ENCODE data around the gene MVK. TPM values are rescaled to one million over a fixed set of nuclear protein-coding genes. Genes with fewer than 3 reads are reported as not detected.

Gene MVK
- total RNA-seq, 1 experiment from 2014 or later: 18.1 TPM

DNA sequence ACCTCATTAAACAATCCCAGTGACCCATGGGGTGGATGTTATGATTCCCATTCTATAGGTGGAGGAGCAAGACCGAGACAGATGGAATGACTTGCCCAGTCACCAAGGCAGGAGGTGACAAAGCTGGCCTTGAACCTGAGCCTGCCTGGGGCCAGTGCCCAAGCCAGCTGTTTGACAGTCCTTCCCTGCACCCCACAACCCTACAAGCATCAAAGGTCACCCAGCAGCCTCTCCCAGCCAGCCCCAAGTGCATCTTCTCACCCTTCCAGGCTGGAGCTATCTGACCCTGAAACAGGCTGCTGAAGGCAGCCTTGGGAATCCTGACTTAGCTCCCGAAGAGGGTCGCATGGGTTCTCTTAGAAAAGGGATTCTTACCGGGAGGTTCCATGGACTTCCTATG lies 20.6 kb upstream of the MVK start:
- Histone ChIP-seq H3K4me1 (replicated peaks) (no peaks in the 10 kb centered on the region), H3K27me3 (replicated peaks) (peaks cover 29% of the 10 kb centered on the region), H3K4me3 (no peak overlapping the region), H3K9me3 (replicated peaks) (no peaks in the 10 kb centered on the region), H3K27ac (no peak overlapping the region), H3K36me3 (no peaks in the 10 kb centered on the region)
- DNase-seq (ENCODE audit: low read depth in 1 of 2, low spot score in 2 of 2): no peak

DNA sequence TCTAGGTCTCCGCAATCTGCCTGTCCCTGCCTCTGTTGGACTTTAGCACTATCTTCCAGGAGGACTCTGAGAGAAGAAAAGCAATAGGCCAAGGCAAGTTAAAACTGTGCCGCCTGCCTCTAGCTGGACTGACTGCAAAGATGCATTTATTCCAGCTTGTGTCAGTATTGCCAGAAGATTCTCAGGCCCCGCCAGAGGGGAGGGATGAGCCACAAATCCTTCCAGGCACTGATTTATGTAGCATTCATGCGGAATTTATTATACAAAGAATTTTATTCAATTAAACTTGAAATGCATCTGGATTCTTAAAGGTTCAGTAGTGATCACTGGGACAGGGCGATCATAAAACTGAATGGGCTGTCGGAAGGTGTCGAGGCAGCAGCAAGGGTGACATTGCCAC lies 20.1 kb upstream of the MVK start:
- no peak for DNase-seq (ENCODE audit: low read depth in 1 of 2, low spot score in 2 of 2)

DNA sequence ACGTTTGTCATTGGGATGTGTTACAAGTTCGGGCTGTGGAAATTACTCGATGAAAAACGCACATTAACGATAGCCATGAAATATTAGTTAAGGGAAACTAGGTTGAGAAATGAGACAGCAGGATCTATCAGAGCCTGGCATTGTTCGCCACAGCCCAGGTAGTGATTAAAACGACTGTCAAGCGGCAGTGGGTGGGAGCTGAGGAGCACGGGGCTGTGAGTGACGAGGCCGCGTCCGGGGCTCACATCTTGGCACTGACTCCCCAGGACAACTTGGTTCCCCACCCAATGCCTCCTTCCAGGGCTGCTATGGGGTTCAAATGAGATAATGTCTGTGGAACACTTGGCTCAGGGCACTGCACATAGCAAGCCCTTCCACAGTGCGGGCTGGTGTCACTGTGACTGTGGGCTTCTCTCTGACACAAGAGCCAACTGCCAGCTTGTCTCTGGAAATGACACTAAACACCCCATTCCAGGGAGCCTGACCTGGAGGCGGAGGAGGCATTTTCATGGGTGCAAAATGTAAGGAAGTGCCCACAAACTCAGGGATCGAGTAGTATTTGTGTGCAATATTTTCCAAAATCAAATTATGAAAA lies 19.6 kb upstream of the MVK start:
- Histone ChIP-seq H3K4me3 (no peak overlapping the region), H3K27ac (no peak overlapping the region)
- DNase-seq (ENCODE audit: low read depth in 1 of 2, low spot score in 2 of 2): no peak

More for the DNA sequence above, 20.1 kb upstream of the MVK start:
- Histone ChIP-seq H3K4me1 (replicated peaks) (no peaks in the 10 kb centered on the region), H3K27me3 (replicated peaks) (peaks cover 27% of the 10 kb centered on the region), H3K36me3 (no peaks in the 10 kb centered on the region), H3K4me3 (no peak overlapping the region), H3K9me3 (replicated peaks) (no peaks in the 10 kb centered on the region), H3K27ac (no peak overlapping the region)

DNA sequence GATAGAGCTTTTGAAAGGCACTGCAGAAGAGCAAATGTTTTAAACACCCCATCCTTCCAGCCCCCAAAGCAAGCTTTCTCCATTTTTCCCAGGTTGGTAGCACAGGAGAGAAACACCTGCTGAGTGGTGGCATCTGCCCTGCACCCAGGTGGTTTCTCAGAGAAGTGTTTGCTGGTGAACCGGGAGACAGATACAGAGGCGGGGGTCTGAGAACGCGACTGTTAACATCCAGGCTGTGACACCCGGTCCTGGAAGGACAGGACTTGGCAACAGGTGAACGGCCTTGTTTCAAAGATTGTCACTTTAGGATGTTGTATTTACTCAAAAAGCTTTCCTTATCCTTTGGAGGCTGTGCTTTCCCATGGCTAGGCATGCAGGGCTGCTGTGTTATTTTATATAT lies 18.8 kb upstream of the MVK start:
- no peaks in the 10 kb centered on the region for H3K36me3 ChIP-seq
- no peak overlapping the region for H3K27ac ChIP-seq
- peaks cover 20% of the 10 kb centered on the region for H3K27me3 ChIP-seq (replicated peaks)
- DNase-seq (ENCODE audit: low read depth in 1 of 2, low spot score in 2 of 2): no peak
- H3K4me3 ChIP-seq: no peak overlapping the region
- H3K9me3 ChIP-seq (replicated peaks): no peaks in the 10 kb centered on the region
- no peaks in the 10 kb centered on the region for H3K4me1 ChIP-seq (replicated peaks)

More for the DNA sequence above, 19.6 kb upstream of the MVK start:
- H3K4me1 ChIP-seq (replicated peaks): no peaks in the 10 kb centered on the region
- peaks cover 23% of the 10 kb centered on the region for H3K27me3 ChIP-seq (replicated peaks)
- no peaks in the 10 kb centered on the region for H3K36me3 ChIP-seq
- no peaks in the 10 kb centered on the region for H3K9me3 ChIP-seq (replicated peaks)

DNA sequence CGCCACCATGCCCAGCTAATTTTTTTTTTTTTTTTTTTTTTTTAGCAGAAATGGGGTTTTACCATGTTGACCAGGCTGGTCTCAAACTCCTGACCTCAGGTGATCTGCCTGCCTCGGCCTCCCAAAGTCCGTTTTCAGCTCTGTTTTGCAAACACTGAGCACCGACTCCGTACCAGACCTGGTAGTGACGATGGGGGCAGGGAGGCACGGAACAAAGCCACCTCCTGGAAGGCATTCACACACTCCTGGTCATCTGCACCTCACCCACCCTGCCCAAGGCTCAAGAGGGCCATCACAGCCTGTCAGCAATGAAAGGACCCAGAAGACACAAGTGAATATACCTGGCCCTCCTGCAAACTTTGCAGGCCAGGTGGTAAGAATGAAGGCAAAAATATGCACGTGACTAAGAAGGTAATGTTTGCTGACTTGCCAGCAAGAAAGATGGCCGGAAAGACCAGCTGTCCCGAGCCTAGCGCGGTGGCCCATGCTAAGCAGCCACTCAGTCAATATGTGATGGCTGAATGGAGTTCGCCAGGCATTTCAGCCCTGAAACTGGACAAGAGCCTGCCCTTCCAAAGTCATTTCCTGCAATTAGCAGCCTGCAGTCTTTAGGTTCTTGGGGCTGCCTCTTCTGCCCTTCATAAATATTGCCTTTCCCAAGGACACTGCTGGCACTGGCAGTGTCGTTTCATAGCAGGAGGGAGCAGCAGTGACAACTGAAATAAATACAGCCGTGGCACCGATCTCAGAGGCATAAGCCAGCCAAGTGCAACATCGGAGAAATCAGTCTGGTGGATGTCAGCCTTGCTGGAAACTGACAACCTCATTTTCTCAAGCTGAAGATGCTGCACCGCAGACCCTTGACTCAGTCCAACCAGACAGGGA lies 17.9 kb upstream of the MVK start:
- Histone ChIP-seq H3K36me3 (no peaks in the 10 kb centered on the region), H3K27ac (no peak overlapping the region), H3K27me3 (replicated peaks) (peaks cover 14% of the 10 kb centered on the region; the same call in 1 of the 2 replicates), H3K9me3 (replicated peaks) (no peaks in the 10 kb centered on the region), H3K4me1 (replicated peaks) (no peaks in the 10 kb centered on the region), H3K4me3 (no peak overlapping the region)
- DNase-seq (ENCODE audit: low read depth in 1 of 2, low spot score in 2 of 2): no peak

DNA sequence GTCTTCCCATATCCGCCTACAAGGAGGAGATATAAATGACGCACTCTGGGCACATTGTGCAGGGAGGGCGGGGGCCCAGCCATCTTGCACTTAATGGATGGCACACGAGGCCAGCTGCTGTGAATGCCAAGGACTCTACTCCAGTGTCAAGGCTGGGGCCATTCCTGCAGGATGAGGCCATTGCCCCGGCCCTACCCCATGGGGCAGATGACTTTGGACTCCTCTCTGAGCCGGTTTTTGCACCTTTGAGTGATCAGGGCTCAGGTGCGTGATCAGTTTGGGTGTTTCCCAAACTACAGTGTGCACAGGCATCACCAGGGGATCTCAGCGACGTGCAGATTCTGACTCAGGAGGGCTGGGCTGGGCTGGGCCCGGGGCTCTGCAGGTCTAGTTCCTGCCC lies 16.4 kb upstream of the MVK start:
- H3K27ac ChIP-seq: no peak overlapping the region
- peaks cover 10% of the 10 kb centered on the region; the same call in 1 of the 2 replicates for H3K27me3 ChIP-seq (replicated peaks)
- no peaks in the 10 kb centered on the region for H3K36me3 ChIP-seq

DNA sequence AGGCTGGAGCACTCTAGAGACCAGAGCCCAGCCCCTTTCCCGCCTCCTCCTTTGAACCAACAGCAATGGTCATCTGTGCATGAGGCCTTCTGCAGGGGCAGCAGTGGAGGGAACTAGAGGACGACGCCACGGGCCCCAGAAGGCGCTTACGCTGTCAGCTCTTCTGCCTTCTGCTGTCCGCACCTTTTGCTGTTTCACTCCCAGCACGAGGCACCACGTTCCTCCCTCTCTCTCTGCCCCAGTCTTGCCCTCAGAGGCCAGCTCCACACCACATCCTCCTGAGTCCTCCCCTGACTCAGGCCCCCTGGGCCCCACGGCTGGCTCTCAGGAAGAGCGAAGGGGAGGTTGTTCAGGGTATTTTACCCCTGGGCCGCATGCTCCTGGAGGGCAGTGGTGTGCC lies 15.8 kb upstream of the MVK start:
- Histone ChIP-seq H3K9me3 (replicated peaks) (no peaks in the 10 kb centered on the region), H3K4me1 (replicated peaks) (no peaks in the 10 kb centered on the region), H3K27me3 (replicated peaks) (peaks cover 10% of the 10 kb centered on the region; the same call in 1 of the 2 replicates), H3K27ac (no peak overlapping the region), H3K36me3 (no peaks in the 10 kb centered on the region), H3K4me3 (no peak overlapping the region)
- DNase-seq (ENCODE audit: low read depth in 1 of 2, low spot score in 2 of 2): no peak

More for the DNA sequence above, 16.4 kb upstream of the MVK start:
- H3K9me3 ChIP-seq (replicated peaks): no peaks in the 10 kb centered on the region
- H3K4me3 ChIP-seq: no peak overlapping the region
- H3K4me1 ChIP-seq (replicated peaks): no peaks in the 10 kb centered on the region
- DNase-seq (ENCODE audit: low read depth in 1 of 2, low spot score in 2 of 2): no peak

DNA sequence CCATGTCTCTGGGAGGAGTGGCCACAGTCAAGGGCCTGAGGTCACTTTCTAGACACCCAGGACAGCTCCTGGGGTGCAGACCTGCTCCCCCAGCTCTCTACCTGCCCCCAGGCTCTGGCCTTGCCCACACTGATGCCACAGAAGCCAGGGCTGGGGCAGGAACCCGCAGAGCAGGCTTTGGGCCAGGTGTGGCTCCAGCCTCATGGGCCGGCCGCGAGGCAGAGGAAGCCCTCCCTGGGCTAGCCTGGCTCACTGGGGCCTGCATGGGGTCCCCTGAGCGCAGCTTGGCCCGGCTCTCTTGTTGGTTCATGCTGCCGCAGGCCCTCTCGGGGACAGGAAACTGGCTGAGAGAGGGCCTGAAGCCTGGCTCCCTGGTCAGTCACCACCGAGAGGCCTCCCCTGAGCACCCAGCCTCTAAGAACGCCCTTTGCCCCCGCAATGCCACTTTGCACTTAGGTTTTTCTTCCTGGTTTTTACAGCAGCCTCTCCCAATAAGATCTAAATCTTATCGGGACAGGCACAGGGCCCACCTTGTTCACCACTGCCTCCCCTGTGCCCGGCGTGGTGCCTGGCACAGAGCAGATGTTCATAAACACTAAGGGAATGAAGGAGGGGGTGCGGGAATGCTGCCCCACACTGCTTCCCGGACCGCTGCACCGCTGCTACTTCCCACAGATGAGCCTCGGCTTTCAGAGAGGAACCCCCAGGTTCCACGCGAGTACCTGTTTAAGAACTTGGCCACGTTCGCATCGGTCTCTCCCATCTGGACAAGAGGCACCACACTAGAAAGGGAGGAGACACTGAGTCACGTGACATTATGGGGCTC lies 15.0 kb upstream of the MVK start:
- no peak overlapping the region for H3K27ac ChIP-seq
- H3K9me3 ChIP-seq (replicated peaks): no peaks in the 10 kb centered on the region
- H3K4me3 ChIP-seq: no peak overlapping the region
- DNase-seq (ENCODE audit: low read depth in 1 of 2, low spot score in 2 of 2): no peak
- peaks cover 10% of the 10 kb centered on the region; the same call in 1 of the 2 replicates for H3K27me3 ChIP-seq (replicated peaks)
- peaks cover 3% of the 10 kb centered on the region; the same call in 1 of the 2 replicates for H3K36me3 ChIP-seq
- H3K4me1 ChIP-seq (replicated peaks): no peaks in the 10 kb centered on the region

DNA sequence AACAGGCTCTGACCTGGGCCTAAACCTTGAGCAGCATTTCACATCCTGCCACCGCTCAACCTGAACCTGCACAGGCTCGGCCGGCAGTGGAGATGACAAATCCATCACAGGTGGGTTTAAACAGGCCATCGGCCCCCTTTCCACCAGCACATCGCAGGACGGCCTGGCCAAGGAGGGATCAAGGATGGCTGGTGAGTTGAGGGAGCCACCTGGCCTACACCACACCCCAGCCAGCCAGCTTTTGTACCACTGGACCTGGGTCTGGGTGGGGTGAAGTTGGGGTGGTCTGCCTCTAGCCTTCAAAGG lies 14.4 kb upstream of the MVK start:
- no peak for DNase-seq (ENCODE audit: low read depth in 1 of 2, low spot score in 2 of 2)
- H3K4me3 ChIP-seq: no peak overlapping the region
- H3K4me1 ChIP-seq (replicated peaks): no peaks in the 10 kb centered on the region
- H3K27ac ChIP-seq: no peak overlapping the region
- peaks cover 5% of the 10 kb centered on the region; the same call in 1 of the 2 replicates for H3K36me3 ChIP-seq
- 0 out of 2 replicates have a peak, but pooled peaks cover 5% of the 10 kb centered on the region for H3K27me3 ChIP-seq (replicated peaks)
- H3K9me3 ChIP-seq (replicated peaks): no peaks in the 10 kb centered on the region

DNA sequence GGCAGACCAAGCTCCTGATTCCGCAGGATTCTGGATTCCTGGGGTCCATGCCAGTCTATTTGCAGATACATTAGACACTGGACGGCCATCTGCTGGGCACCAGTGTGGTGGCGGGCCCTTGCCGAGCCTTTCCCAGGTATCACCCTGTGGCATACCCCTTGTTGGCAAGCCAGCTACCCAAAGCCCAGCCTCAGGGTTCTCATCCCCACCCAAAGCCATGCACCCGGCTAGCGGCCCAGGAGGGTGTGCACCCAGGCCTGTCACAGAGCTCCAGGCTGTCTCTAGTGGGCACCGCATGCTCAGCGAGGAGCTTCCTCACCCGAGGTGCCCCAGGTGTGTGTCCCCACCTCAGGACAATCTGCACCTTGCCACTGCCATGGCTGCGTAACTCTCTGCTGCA lies 14.0 kb upstream of the MVK start:
- no peaks in the 10 kb centered on the region for H3K9me3 ChIP-seq (replicated peaks)
- DNase-seq (ENCODE audit: low read depth in 1 of 2, low spot score in 2 of 2): no peak
- H3K27me3 ChIP-seq (replicated peaks): 0 out of 2 replicates have a peak, but pooled peaks cover 3% of the 10 kb centered on the region
- no peak overlapping the region for H3K27ac ChIP-seq
- no peaks in the 10 kb centered on the region for H3K4me1 ChIP-seq (replicated peaks)
- H3K4me3 ChIP-seq: no peak overlapping the region
- peaks cover 5% of the 10 kb centered on the region; the same call in 1 of the 2 replicates for H3K36me3 ChIP-seq

DNA sequence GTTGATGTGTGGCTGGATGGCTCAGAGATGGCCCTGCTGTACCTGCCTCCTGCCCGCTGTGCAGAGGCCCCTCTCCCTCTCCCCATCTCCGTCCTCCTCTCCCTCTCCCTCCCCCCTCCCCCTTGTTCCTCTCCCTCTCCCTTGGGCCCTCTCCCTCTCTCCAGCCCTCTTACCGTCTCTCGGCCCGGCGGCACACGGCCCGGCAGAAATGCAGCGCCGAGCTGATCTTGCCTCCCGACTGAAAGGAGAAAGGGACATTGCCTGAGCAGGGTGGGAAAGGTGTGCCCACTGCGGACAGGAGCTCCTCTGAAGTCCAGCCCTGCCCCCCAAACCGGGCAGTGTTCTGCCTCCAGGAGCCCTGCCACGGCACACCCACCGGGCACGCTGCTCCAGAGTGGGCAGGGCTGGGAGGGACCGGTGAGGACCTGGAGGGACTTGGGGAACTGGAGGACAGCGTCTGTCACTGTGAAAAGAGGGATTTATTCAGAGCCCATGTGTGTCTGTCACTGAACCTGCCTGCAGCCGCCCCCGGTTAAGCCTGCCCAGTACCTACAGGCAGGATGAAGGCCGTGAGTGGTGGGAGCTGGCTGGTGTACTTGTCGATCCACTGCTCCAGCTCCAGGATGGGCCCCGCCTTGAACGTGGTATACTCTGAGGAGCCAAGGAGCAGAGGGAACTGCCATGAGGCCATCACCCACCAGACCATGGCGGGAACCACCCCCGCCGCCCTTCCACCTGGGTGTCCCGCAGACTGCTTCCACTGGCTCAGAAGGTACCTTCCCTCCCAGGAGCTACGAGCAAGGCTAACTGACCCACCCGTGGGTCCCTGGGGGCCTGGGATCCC lies 12.5 kb upstream of the MVK start:
- no peak for DNase-seq (ENCODE audit: low read depth in 1 of 2, low spot score in 2 of 2)
- H3K4me3 ChIP-seq: no peak overlapping the region
- no peaks in the 10 kb centered on the region for H3K4me1 ChIP-seq (replicated peaks)
- H3K27me3 ChIP-seq (replicated peaks): no peaks in the 10 kb centered on the region
- H3K36me3 ChIP-seq: peaks cover 5% of the 10 kb centered on the region; the same call in 1 of the 2 replicates
- H3K27ac ChIP-seq: no peak overlapping the region
- H3K9me3 ChIP-seq (replicated peaks): no peaks in the 10 kb centered on the region

DNA sequence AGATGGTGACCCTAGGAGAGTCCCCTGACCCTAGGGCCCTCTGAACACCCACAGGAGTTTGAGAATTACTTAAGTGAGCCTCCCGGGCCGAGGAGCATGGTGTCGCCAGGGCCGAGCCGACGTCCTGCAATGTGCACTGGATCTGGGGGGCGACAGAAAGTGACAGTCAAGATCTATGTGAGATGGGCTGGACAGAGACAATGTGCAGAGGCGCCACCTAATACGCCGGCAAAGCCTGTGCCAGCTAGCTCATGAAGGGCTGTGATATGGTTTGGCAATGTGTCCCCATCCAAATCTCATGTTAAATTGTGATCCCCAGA lies 11.9 kb upstream of the MVK start:
- no peaks in the 10 kb centered on the region for H3K27me3 ChIP-seq (replicated peaks)
- no peaks in the 10 kb centered on the region for H3K9me3 ChIP-seq (replicated peaks)
- no peak overlapping the region for H3K4me3 ChIP-seq
- H3K4me1 ChIP-seq (replicated peaks): no peaks in the 10 kb centered on the region
- no peak overlapping the region for H3K27ac ChIP-seq
- DNase-seq (ENCODE audit: low read depth in 1 of 2, low spot score in 2 of 2): no peak
- peaks cover 5% of the 10 kb centered on the region; the same call in 1 of the 2 replicates for H3K36me3 ChIP-seq

DNA sequence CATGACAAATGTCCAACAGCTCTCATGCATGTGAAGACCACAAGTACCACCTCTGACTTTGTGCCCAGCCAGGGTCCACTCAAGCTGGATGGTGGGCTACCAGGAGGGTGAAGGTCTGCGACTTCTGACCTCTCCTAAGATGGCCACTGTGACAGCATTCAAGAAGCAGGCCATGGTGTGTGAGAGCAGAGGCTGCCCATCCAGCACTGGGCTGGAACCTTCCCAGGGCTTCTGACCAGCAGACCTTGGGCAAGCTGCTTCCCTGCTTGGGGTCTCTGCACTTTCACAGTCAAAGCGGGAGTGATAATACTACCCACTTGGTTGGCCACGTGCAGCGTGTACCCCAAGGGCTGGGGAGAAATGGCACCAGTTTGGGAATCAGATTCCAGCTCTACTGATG lies 10.7 kb upstream of the MVK start:
- Histone ChIP-seq H3K4me1 (replicated peaks) (no peaks in the 10 kb centered on the region), H3K9me3 (replicated peaks) (no peaks in the 10 kb centered on the region), H3K27me3 (replicated peaks) (no peaks in the 10 kb centered on the region), H3K27ac (no peak overlapping the region), H3K36me3 (peaks cover 5% of the 10 kb centered on the region; the same call in 1 of the 2 replicates), H3K4me3 (no peak overlapping the region)
- no peak for DNase-seq (ENCODE audit: low read depth in 1 of 2, low spot score in 2 of 2)

Measured in SJSA1 (cell line).